ENCODE results near the gene PHF14. TPM values are rescaled to one million over a fixed set of nuclear protein-coding genes. Genes with fewer than 3 reads are reported as not detected.

Gene PHF14
- polyA plus RNA-seq, 1 donor from 2014 or later: 139 TPM

DNA sequence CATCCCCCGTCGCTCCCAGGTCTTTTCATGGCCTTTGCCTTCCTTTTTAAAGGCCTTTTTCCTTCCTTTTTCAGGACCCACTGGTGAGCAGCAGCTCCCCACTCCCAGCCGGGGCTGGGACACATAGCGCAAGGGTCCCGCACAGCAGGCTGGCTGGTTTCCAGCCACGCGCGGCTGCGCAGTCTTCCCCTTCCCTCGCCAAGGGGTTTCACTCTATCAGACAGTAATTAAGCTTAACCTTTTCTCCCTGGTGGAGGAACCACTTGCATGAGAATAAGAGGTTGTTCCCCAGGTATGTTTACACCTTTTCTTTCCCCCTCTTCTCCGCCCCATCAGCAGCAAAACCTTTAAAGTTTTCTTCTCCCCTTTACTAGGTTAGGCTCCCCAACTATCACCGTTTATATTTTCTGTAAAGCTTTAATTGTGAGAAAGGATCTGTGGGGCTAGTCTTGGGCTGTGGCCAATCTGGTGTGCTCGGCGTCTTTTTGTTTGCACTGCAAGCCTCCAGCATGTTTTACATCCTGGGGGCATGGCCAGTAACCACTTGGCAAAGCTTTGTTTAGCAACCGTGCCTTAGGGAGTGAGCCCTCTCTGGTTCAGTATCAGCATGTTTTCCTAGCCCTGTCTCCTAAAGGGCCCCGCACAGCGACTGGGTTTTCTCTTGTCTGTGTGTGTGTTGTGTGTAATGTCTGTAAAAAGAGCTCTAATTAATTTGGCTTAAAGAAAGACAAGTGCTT is 219.6 kb downstream of the PHF14 start:
- Histone ChIP-seq H3K9me3 (ENCODE audit: low read length) (no peaks in the 10 kb centered on the region), H3K36me3 (ENCODE audit: insufficient read depth, low read length) (no peaks in the 10 kb centered on the region), H3K4me3 (ENCODE audit: low read length) (no peak overlapping the region), H3K9ac (ENCODE audit: low read length) (no peak overlapping the region), H3K9me2 (ENCODE audit: insufficient read depth, low read length) (no peaks in the 10 kb centered on the region), H3K4me2 (ENCODE audit: low read length) (no peak overlapping the region), H2AFZ (ENCODE audit: low read depth, low read length) (no peak overlapping the region), H3K79me2 (replicated peaks; ENCODE audit: insufficient read depth, low read length) (no peaks in the 10 kb centered on the region), H3F3A (ENCODE audit: insufficient read depth, low read length, poor library complexity, severe bottlenecking) (no peaks in the 10 kb centered on the region), H3K27me3 (ENCODE audit: insufficient read depth, low read depth, low read length) (no peaks in the 10 kb centered on the region), H3K27ac (ENCODE audit: low read length) (no peak overlapping the region), H4K20me1 (ENCODE audit: insufficient read depth) (no peaks in the 10 kb centered on the region)
- TF ChIP-seq MXI1 (conservative IDR thresholded peaks at IDR 0.05; ENCODE audit: poor library complexity, severe bottlenecking) (no peak), POLR2AphosphoS5 (IDR thresholded peaks at IDR 0.05) (no peak), EP300 (conservative IDR thresholded peaks at IDR 0.05; ENCODE audit: poor library complexity, severe bottlenecking) (no peak), EZH2 (IDR thresholded peaks at IDR 0.05; ENCODE audit: borderline replicate concordance, insufficient read depth, low read length, poor library complexity, severe bottlenecking) (no peak), SMC3 (conservative IDR thresholded peaks at IDR 0.05; ENCODE audit: poor library complexity) (no peak), RAD21 (conservative IDR thresholded peaks at IDR 0.05) (no peak), TAF1 (IDR thresholded peaks at IDR 0.05; ENCODE audit: low read depth) (no peak)
- TF ChIP-seq, protein P1, sequence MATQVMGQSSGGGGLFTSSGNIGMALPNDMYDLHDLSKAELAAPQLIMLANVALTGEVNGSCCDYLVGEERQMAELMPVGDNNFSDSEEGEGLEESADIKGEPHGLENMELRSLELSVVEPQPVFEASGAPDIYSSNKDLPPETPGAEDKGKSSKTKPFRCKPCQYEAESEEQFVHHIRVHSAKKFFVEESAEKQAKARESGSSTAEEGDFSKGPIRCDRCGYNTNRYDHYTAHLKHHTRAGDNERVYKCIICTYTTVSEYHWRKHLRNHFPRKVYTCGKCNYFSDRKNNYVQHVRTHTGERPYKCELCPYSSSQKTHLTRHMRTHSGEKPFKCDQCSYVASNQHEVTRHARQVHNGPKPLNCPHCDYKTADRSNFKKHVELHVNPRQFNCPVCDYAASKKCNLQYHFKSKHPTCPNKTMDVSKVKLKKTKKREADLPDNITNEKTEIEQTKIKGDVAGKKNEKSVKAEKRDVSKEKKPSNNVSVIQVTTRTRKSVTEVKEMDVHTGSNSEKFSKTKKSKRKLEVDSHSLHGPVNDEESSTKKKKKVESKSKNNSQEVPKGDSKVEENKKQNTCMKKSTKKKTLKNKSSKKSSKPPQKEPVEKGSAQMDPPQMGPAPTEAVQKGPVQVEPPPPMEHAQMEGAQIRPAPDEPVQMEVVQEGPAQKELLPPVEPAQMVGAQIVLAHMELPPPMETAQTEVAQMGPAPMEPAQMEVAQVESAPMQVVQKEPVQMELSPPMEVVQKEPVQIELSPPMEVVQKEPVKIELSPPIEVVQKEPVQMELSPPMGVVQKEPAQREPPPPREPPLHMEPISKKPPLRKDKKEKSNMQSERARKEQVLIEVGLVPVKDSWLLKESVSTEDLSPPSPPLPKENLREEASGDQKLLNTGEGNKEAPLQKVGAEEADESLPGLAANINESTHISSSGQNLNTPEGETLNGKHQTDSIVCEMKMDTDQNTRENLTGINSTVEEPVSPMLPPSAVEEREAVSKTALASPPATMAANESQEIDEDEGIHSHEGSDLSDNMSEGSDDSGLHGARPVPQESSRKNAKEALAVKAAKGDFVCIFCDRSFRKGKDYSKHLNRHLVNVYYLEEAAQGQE (IDR thresholded peaks at IDR 0.05; ENCODE audit: borderline replicate concordance): no peak
- TF ChIP-seq, protein P2, sequence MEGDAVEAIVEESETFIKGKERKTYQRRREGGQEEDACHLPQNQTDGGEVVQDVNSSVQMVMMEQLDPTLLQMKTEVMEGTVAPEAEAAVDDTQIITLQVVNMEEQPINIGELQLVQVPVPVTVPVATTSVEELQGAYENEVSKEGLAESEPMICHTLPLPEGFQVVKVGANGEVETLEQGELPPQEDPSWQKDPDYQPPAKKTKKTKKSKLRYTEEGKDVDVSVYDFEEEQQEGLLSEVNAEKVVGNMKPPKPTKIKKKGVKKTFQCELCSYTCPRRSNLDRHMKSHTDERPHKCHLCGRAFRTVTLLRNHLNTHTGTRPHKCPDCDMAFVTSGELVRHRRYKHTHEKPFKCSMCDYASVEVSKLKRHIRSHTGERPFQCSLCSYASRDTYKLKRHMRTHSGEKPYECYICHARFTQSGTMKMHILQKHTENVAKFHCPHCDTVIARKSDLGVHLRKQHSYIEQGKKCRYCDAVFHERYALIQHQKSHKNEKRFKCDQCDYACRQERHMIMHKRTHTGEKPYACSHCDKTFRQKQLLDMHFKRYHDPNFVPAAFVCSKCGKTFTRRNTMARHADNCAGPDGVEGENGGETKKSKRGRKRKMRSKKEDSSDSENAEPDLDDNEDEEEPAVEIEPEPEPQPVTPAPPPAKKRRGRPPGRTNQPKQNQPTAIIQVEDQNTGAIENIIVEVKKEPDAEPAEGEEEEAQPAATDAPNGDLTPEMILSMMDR (IDR thresholded peaks at IDR 0.05; ENCODE audit: poor library complexity, severe bottlenecking): no peak

DNA sequence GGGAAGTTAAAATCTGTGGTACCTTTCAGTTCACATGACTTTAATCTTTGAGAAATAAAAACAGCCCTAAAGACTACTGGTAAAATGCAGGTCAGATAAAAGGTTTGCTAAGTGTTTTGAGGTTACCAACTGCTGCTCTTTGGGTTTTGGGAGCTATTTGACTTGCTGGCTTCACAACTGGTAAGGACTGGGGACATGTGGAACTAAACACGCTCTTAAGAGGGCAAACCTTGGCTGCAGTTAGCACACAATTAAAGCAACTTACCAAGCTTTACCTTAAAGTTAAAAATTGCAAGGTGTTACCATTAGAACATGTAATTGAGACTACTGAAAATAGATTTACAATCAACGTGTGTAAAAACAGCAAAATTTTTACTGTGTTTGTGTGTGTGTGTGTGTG is 220.2 kb downstream of the PHF14 start:
- TF ChIP-seq POLR2AphosphoS5 (IDR thresholded peaks at IDR 0.05): no peak
- no peak for TF ChIP-seq TAF1 (IDR thresholded peaks at IDR 0.05; ENCODE audit: low read depth)
- no peak for TF ChIP-seq MXI1 (conservative IDR thresholded peaks at IDR 0.05; ENCODE audit: poor library complexity, severe bottlenecking)
- TF ChIP-seq EZH2 (IDR thresholded peaks at IDR 0.05; ENCODE audit: borderline replicate concordance, insufficient read depth, low read length, poor library complexity, severe bottlenecking): no peak
- no peak for TF ChIP-seq SMC3 (conservative IDR thresholded peaks at IDR 0.05; ENCODE audit: poor library complexity)
- TF ChIP-seq, protein P2 (IDR thresholded peaks at IDR 0.05; ENCODE audit: poor library complexity, severe bottlenecking): no peak
- TF ChIP-seq RAD21 (conservative IDR thresholded peaks at IDR 0.05): no peak
- TF ChIP-seq, protein P1 (IDR thresholded peaks at IDR 0.05; ENCODE audit: borderline replicate concordance): no peak
- no peak for TF ChIP-seq EP300 (conservative IDR thresholded peaks at IDR 0.05; ENCODE audit: poor library complexity, severe bottlenecking)
- no peaks in the 10 kb centered on the region for H3K9me2 ChIP-seq (ENCODE audit: insufficient read depth, low read length)
- H3K36me3 ChIP-seq (ENCODE audit: insufficient read depth, low read length): no peaks in the 10 kb centered on the region
- no peaks in the 10 kb centered on the region for H3K9me3 ChIP-seq (ENCODE audit: low read length)
- no peak overlapping the region for H3K4me3 ChIP-seq (ENCODE audit: low read length)
- H2AFZ ChIP-seq (ENCODE audit: low read depth, low read length): no peak overlapping the region
- H3K79me2 ChIP-seq (replicated peaks; ENCODE audit: insufficient read depth, low read length): no peaks in the 10 kb centered on the region
- H3F3A ChIP-seq (ENCODE audit: insufficient read depth, low read length, poor library complexity, severe bottlenecking): no peaks in the 10 kb centered on the region
- H3K9ac ChIP-seq (ENCODE audit: low read length): no peak overlapping the region
- no peaks in the 10 kb centered on the region for H3K27me3 ChIP-seq (ENCODE audit: insufficient read depth, low read depth, low read length)
- no peak overlapping the region for H3K4me2 ChIP-seq (ENCODE audit: low read length)
- no peaks in the 10 kb centered on the region for H4K20me1 ChIP-seq (ENCODE audit: insufficient read depth)
- H3K27ac ChIP-seq (ENCODE audit: low read length): no peak overlapping the region
